Endometrial microvascular endothelial cells (primary cell): ENCODE data around the gene EPS8. TPM values are rescaled to one million over a fixed set of nuclear protein-coding genes. Genes with fewer than 3 reads are reported as not detected.

Experiments used
- in situ Hi-C: cut with HindIII; loops from 2 replicates; pipeline ENCODE4 v1.10.0; 2017; ENCODE audit warnings: low sequenced_read_pairs, low pct_unique_long_range_greater_than_20kb; ENCODE audit errors: inconsistent ontology term
- total RNA-seq: library from RNA; depleted of rRNA; stranded (reverse); fragments of >200 nt; gene quantifications from one replicate; pipeline ENCODE4 v1.2.3, GENCODE V29; 2015; ENCODE audit errors: inconsistent ontology term

The EPS8 gene
- total RNA-seq, 1 donor from 2014 or later = 12.0 TPM

GRCh38 chr12:15728118-15728598 is 61.0 kb downstream of the EPS8 start:
- in situ Hi-C loops = no loop called here

- in situ Hi-C loops = no loop called here
These were observed 62.4 kb downstream of the EPS8 start for GRCh38 chr12:15726878-15727150.

GRCh38 chr12:15726027-15726877 is 62.9 kb downstream of the EPS8 start:
- in situ Hi-C loops = no loop called here

- in situ Hi-C loops = loop anchor here (25.0 kb wide), 1 partner anchor 111 kb away; no protein-coding TSS in a partner anchor
These were observed 66.2 kb downstream of the EPS8 start for GRCh38 chr12:15722951-15723350.

- in situ Hi-C loops = loop anchor here (25.0 kb wide), 1 partner anchor 109 kb away; no protein-coding TSS in a partner anchor
These were observed 67.7 kb downstream of the EPS8 start for GRCh38 chr12:15721316-15722115.

GRCh38 chr12:15720295-15720694 is 68.9 kb downstream of the EPS8 start:
- in situ Hi-C loops = loop anchor here (25.0 kb wide), 1 partner anchor 108 kb away; no protein-coding TSS in a partner anchor

- in situ Hi-C loops = loop anchor here (25.0 kb wide), 1 partner anchor 107 kb away; no protein-coding TSS in a partner anchor
These were observed 70.0 kb downstream of the EPS8 start for GRCh38 chr12:15719230-15719629.

- in situ Hi-C loops = loop anchor here (25.0 kb wide), 1 partner anchor 106 kb away; no protein-coding TSS in a partner anchor
These were observed 71.1 kb downstream of the EPS8 start for GRCh38 chr12:15717940-15718567.

- in situ Hi-C loops = loop anchor here (25.0 kb wide), 1 partner anchor 104 kb away; no protein-coding TSS in a partner anchor
These were observed 72.6 kb downstream of the EPS8 start for GRCh38 chr12:15716581-15716980.

GRCh38 chr12:15714256-15714655 is 74.9 kb downstream of the EPS8 start:
- in situ Hi-C loops = loop anchor here (25.0 kb wide), 1 partner anchor 102 kb away; no protein-coding TSS in a partner anchor

GRCh38 chr12:15712823-15713660 is 76.1 kb downstream of the EPS8 start:
- in situ Hi-C loops = loop anchor here (25.0 kb wide), 1 partner anchor 101 kb away; no protein-coding TSS in a partner anchor

GRCh38 chr12:15712160-15712559 is 77.0 kb downstream of the EPS8 start:
- in situ Hi-C loops = loop anchor here (25.0 kb wide), 1 partner anchor 100 kb away; no protein-coding TSS in a partner anchor

GRCh38 chr12:15710860-15711510 is 78.2 kb downstream of the EPS8 start:
- in situ Hi-C loops = loop anchor here (25.0 kb wide), 1 partner anchor 99 kb away; no protein-coding TSS in a partner anchor

- in situ Hi-C loops = loop anchor here (25.0 kb wide), 1 partner anchor 97 kb away; no protein-coding TSS in a partner anchor
These were observed 79.6 kb downstream of the EPS8 start for GRCh38 chr12:15709551-15709950.

GRCh38 chr12:15708396-15709076 is 80.7 kb downstream of the EPS8 start:
- in situ Hi-C loops = loop anchor here (25.0 kb wide), 1 partner anchor 96 kb away; no protein-coding TSS in a partner anchor

GRCh38 chr12:15707516-15708199 is 81.5 kb downstream of the EPS8 start:
- in situ Hi-C loops = loop anchor here (25.0 kb wide), 1 partner anchor 95 kb away; no protein-coding TSS in a partner anchor
